K562 (cell line): ENCODE data around the gene MFSD12. TPM values are rescaled to one million over a fixed set of nuclear protein-coding genes. Genes with fewer than 3 reads are reported as not detected.

ENCODE experiments used
- ELF4 ChIP-seq: fragments of 450-650 bp; formaldehyde crosslinking; IDR thresholded peaks from 2 replicates; pipeline ENCODE4 v1.4.0; 2022; ENCODE audit warnings: missing genetic modification characterization
- GABPA ChIP-seq: fragments of 200-800 bp; sonication (Bioruptor generic); conservative IDR thresholded peaks from 2 replicates; pipeline ENCODE4 v1.6.1; 2016; ENCODE audit warnings: low read depth, missing genetic modification characterization, missing compliant biosample characterization
- GABPB2 ChIP-seq: fragments of 250-450 bp; sonication (Bioruptor Pico); conservative IDR thresholded peaks from 2 replicates; pipeline ENCODE4 v1.5.1; 2021; ENCODE audit warnings: mild to moderate bottlenecking
- GTF3C2 ChIP-seq: IDR thresholded peaks from 3 replicates; pipeline ENCODE4 v1.6.1; 2011; ENCODE audit warnings: borderline replicate concordance, mild to moderate bottlenecking, moderate library complexity; ENCODE audit not compliant: insufficient read length; ENCODE audit errors: extremely low read depth
- HDAC6 ChIP-seq: IDR thresholded peaks from 2 replicates; pipeline ENCODE4 v1.6.1; 2012; ENCODE audit warnings: low read depth, mild to moderate bottlenecking, control low read depth, inconsistent platforms, low read length, moderate library complexity
- JUND ChIP-seq, 2 experiments: IDR thresholded peaks; 2 replicates in 1 of 2; 3 replicates in 1 of 2; pipeline ENCODE4 v1.6.1; 2011; ENCODE audit warnings: borderline replicate concordance in 2 of 2, low read depth in 2 of 2, low read length in 2 of 2, improper control_type of control experiment in 1 of 2, missing biosample characterization in 1 of 2, missing genetic modification characterization in 1 of 2, missing genetic modification reagents in 1 of 2
- NR3C1 ChIP-seq: sonication (generic); formaldehyde crosslinking; IDR thresholded peaks from 2 replicates; pipeline ENCODE4 v1.8.1; 2022; ENCODE audit warnings: missing genetic modification reagents
- XRCC5 ChIP-seq: fragments of 200-400 bp; formaldehyde crosslinking; IDR thresholded peaks from 2 replicates; pipeline ENCODE4 v1.6.1; 2017; ENCODE audit warnings: low read depth, mild to moderate bottlenecking, low read length
- ZNF408 ChIP-seq: fragments of 250-450 bp; sonication (Bioruptor Pico); IDR thresholded peaks from 2 replicates; pipeline ENCODE4 v1.4.0; 2020; ENCODE audit warnings: low read depth, mild to moderate bottlenecking, moderate library complexity
- polyA plus RNA-seq, 8 experiments: library from polyadenylated mRNA; depleted of rRNA in 4 of 8; stranded (reverse) in 5 of 8; unstranded in 3 of 8; fragments of >200 nt; fragmentation: Nextera tagmentation in 2 of 8; fragmentation: Illumina TruSeq in 1 of 8; extraction: Ambion mirVana in 2 of 8; extraction: Trizol in 1 of 8; gene quantifications; 2 replicates each; pipeline versions ENCODE4 v1.2.1 to v1.2.3, GENCODE V29; 2011 to 2014; ENCODE audit warnings: inconsistent platforms in 1 of 8, missing spikeins in 1 of 8
- total RNA-seq, 7 experiments: library from RNA; depleted of rRNA in 6 of 7; stranded (reverse); fragments of >200 nt in 6 of 7; fragmentation: Illumina TruSeq in 2 of 7; extraction: Trizol in 2 of 7; gene quantifications; 2 replicates each; pipeline versions ENCODE4 v1.2.1 to v1.2.3, GENCODE V29; 2011 to 2021; ENCODE audit warnings: low replicate concordance in 1 of 7
- TF ChIP-seq, protein P1 (sequence below): fragments of 200-600 bp; sonication (generic); IDR thresholded peaks from one replicate; pipeline ENCODE4 v1.6.1; 2012; ENCODE audit warnings: mild to moderate bottlenecking, low read depth, low read length, inconsistent platforms
- TF ChIP-seq, protein P2 (sequence below), 2 experiments: fragments of 450-650 bp in 1 of 2; sonication (generic) in 1 of 2; formaldehyde crosslinking in 1 of 2; IDR thresholded peaks in 1 of 2; conservative IDR thresholded peaks in 1 of 2; 2 replicates each; pipeline versions ENCODE4 v1.6.1 to v1.8.1; 2016 to 2023; ENCODE audit warnings: mild to moderate bottlenecking in 2 of 2, moderate library complexity in 2 of 2, inconsistent platforms in 1 of 2, missing genetic modification reagents in 1 of 2

MFSD12 gene
- total and polyA plus RNA-seq, 9 of the 15 experiments (the other 6 are each of a cell fraction or from before 2014, with no cell fraction given), result 0.69 to 112 (median 31.8) TPM

- TF ChIP-seq, protein P1, sequence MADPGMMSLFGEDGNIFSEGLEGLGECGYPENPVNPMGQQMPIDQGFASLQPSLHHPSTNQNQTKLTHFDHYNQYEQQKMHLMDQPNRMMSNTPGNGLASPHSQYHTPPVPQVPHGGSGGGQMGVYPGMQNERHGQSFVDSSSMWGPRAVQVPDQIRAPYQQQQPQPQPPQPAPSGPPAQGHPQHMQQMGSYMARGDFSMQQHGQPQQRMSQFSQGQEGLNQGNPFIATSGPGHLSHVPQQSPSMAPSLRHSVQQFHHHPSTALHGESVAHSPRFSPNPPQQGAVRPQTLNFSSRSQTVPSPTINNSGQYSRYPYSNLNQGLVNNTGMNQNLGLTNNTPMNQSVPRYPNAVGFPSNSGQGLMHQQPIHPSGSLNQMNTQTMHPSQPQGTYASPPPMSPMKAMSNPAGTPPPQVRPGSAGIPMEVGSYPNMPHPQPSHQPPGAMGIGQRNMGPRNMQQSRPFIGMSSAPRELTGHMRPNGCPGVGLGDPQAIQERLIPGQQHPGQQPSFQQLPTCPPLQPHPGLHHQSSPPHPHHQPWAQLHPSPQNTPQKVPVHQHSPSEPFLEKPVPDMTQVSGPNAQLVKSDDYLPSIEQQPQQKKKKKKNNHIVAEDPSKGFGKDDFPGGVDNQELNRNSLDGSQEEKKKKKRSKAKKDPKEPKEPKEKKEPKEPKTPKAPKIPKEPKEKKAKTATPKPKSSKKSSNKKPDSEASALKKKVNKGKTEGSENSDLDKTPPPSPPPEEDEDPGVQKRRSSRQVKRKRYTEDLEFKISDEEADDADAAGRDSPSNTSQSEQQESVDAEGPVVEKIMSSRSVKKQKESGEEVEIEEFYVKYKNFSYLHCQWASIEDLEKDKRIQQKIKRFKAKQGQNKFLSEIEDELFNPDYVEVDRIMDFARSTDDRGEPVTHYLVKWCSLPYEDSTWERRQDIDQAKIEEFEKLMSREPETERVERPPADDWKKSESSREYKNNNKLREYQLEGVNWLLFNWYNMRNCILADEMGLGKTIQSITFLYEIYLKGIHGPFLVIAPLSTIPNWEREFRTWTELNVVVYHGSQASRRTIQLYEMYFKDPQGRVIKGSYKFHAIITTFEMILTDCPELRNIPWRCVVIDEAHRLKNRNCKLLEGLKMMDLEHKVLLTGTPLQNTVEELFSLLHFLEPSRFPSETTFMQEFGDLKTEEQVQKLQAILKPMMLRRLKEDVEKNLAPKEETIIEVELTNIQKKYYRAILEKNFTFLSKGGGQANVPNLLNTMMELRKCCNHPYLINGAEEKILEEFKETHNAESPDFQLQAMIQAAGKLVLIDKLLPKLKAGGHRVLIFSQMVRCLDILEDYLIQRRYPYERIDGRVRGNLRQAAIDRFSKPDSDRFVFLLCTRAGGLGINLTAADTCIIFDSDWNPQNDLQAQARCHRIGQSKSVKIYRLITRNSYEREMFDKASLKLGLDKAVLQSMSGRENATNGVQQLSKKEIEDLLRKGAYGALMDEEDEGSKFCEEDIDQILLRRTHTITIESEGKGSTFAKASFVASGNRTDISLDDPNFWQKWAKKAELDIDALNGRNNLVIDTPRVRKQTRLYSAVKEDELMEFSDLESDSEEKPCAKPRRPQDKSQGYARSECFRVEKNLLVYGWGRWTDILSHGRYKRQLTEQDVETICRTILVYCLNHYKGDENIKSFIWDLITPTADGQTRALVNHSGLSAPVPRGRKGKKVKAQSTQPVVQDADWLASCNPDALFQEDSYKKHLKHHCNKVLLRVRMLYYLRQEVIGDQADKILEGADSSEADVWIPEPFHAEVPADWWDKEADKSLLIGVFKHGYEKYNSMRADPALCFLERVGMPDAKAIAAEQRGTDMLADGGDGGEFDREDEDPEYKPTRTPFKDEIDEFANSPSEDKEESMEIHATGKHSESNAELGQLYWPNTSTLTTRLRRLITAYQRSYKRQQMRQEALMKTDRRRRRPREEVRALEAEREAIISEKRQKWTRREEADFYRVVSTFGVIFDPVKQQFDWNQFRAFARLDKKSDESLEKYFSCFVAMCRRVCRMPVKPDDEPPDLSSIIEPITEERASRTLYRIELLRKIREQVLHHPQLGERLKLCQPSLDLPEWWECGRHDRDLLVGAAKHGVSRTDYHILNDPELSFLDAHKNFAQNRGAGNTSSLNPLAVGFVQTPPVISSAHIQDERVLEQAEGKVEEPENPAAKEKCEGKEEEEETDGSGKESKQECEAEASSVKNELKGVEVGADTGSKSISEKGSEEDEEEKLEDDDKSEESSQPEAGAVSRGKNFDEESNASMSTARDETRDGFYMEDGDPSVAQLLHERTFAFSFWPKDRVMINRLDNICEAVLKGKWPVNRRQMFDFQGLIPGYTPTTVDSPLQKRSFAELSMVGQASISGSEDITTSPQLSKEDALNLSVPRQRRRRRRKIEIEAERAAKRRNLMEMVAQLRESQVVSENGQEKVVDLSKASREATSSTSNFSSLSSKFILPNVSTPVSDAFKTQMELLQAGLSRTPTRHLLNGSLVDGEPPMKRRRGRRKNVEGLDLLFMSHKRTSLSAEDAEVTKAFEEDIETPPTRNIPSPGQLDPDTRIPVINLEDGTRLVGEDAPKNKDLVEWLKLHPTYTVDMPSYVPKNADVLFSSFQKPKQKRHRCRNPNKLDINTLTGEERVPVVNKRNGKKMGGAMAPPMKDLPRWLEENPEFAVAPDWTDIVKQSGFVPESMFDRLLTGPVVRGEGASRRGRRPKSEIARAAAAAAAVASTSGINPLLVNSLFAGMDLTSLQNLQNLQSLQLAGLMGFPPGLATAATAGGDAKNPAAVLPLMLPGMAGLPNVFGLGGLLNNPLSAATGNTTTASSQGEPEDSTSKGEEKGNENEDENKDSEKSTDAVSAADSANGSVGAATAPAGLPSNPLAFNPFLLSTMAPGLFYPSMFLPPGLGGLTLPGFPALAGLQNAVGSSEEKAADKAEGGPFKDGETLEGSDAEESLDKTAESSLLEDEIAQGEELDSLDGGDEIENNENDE, result no peak
- TF ChIP-seq, protein P2, sequence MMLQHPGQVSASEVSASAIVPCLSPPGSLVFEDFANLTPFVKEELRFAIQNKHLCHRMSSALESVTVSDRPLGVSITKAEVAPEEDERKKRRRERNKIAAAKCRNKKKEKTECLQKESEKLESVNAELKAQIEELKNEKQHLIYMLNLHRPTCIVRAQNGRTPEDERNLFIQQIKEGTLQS (IDR thresholded peaks at IDR 0.05), result peak; percentile 46; the same call in 1 of the 2 replicates
- TF ChIP-seq, protein P2 (CRISPR knock-in tag; conservative IDR thresholded peaks at IDR 0.05), result no peak
- TF ChIP-seq ELF4 (CRISPR knock-in tag) (no peak), HDAC6 (no peak), XRCC5 (0 out of 2 replicates have a peak, but pooled peaks have one; percentile 4), ZNF408 (CRISPR knock-in tag) (no peak), GABPB2 (no peak), GTF3C2 (no peak), NR3C1 (CRISPR knock-in tag) (0 out of 2 replicates have a peak, but pooled peaks have one; percentile 78), GABPA (tag) (no peak), JUND (IDR thresholded peaks at IDR 0.05; ENCODE audit: borderline replicate concordance, low read depth, low read length) (no peak), JUND (tag; IDR thresholded peaks at IDR 0.05; ENCODE audit: borderline replicate concordance, low read depth, low read length) (0 out of 3 replicates have a peak, but pooled peaks have one; percentile 26)
Measured at GRCh38 chr19:3556978-3557460, 367 bp downstream of the MFSD12 start (continued).
